Testis (tissue), 2 donors: Measurements from ENCODE around the gene MAPKAP1.

Experiments
- POLR2A ChIP-seq: fragments of 450-650 bp; IDR thresholded peaks from one replicate; pipeline ENCODE4 v1.6.1; 2017; ENCODE audit warnings: antibody characterized with exemption, mild to moderate bottlenecking, moderate library complexity
- TF ChIP-seq, protein P1 (sequence below), 3 experiments: fragments of 450-650 bp in 2 of 3; fragments of 200-600 bp in 1 of 3; sonication (generic) in 1 of 3; IDR thresholded peaks; one replicate each; pipeline ENCODE4 v1.5.1; 2016 to 2019; ENCODE audit warnings: antibody characterized with exemption in 3 of 3, mild to moderate bottlenecking in 2 of 3, moderate library complexity in 1 of 3

DNA sequence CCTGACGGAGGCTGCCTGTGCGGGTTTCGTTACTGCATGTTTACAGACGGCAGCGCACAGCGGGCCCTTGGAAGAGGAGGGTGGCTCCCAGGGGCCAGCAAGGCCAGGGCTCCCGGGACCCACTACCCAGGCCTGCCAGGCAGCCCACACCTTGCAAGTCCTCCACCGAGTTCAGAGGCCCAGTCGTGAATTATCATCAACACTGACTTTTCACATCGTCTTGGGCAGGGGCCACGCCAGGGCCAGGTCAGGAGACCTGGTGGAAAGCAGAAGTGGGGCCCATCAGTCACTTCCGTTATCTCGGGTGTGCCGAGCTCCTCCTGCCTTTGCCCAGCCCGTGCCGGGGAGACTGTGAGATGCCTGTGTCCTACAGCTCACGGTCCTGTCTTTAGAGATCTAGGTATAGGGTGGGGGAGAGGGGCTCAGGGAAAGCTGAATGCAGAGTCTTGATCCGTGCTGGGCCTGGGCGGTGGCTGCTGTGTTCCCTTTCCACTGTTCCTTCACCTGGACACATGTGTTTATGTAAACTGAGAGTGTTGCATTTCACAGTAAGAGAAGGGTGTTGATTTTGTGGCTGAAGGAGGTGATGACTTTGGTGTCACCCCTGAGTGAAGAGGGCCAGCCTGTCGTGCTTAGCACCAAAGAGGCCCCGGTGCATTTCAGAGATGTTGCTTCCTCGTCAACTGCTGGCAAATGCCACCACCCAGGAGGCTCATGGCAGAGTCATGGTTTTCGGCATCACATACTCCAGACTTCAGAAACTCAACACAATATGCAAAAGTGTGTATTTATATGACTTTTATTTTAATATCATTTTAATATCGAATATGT is 270.2 kb downstream of the MAPKAP1 start:
- TF ChIP-seq, protein P1, sequence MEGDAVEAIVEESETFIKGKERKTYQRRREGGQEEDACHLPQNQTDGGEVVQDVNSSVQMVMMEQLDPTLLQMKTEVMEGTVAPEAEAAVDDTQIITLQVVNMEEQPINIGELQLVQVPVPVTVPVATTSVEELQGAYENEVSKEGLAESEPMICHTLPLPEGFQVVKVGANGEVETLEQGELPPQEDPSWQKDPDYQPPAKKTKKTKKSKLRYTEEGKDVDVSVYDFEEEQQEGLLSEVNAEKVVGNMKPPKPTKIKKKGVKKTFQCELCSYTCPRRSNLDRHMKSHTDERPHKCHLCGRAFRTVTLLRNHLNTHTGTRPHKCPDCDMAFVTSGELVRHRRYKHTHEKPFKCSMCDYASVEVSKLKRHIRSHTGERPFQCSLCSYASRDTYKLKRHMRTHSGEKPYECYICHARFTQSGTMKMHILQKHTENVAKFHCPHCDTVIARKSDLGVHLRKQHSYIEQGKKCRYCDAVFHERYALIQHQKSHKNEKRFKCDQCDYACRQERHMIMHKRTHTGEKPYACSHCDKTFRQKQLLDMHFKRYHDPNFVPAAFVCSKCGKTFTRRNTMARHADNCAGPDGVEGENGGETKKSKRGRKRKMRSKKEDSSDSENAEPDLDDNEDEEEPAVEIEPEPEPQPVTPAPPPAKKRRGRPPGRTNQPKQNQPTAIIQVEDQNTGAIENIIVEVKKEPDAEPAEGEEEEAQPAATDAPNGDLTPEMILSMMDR (IDR thresholded peaks at IDR 0.05), result no peak
- no peak for TF ChIP-seq POLR2A
